AG04450 (cell line): ENCODE measurements around the gene UGP2. TPM values are rescaled to one million over a fixed set of nuclear protein-coding genes. Genes with fewer than 3 reads are reported as not detected.

Experiments
- CTCF ChIA-PET: fragments of 300-600, 350-600 bp; formaldehyde crosslinking; extraction: SDS; loops from one replicate; lab custom pipeline; 2022; ENCODE audit warnings: antibody characterized with exemption, inconsistent platforms; lab: Charles Lee
- POLR2A ChIA-PET: fragments of 350-600 bp; formaldehyde crosslinking; extraction: SDS; loops from one replicate; lab custom pipeline; 2021; ENCODE audit warnings: antibody characterized with exemption, inconsistent platforms; lab: Yijun Ruan, JAX
- DNase-seq: peaks from one replicate; pipeline ENCODE4 v3.0.0-alpha.2; 2011; ENCODE audit warnings: low read depth, low spot score
- H3K27ac ChIP-seq: one replicate; pipeline ENCODE4 v1.5.1; 2012; ENCODE audit warnings: low read depth, low read length, control low read depth
- H3K27me3 ChIP-seq: one replicate; pipeline ENCODE4 v1.6.0; 2012; ENCODE audit warnings: low read length; ENCODE audit not compliant: control insufficient read depth, insufficient read depth
- H3K4me3 ChIP-seq: 2 replicates; pipeline ENCODE4 v1.5.1; 2011; ENCODE audit warnings: mild to moderate bottlenecking, low read depth, low read length, control low read depth
- H3K9me3 ChIP-seq: 2 replicates; pipeline ENCODE4 v1.5.1; 2012; ENCODE audit warnings: low read length; ENCODE audit not compliant: control insufficient read depth, insufficient read depth
- CTCF ChIP-seq: IDR thresholded peaks from 2 replicates; pipeline ENCODE4 v1.5.1; 2011; ENCODE audit warnings: low read depth, low read length, control low read depth, inconsistent platforms
- polyA plus RNA-seq: library from polyadenylated mRNA; depleted of rRNA; stranded (reverse); fragments of >200 nt; gene quantifications from 2 replicates; pipeline ENCODE4 v1.2.3, GENCODE V29; 2011

UGP2 gene
- polyA plus RNA-seq, 1 experiment: 121 TPM

- DNase-seq: no peak
- no peak overlapping the region for H3K27ac ChIP-seq
- ChIA-PET CTCF (no interaction called here), POLR2A (interaction anchor here (2.1 kb wide), 1 partner anchor 24 kb away, joined by 7 read pairs; the partner anchor contains the start of gene UGP2)
- H3K4me3 ChIP-seq: no peak overlapping the region
- no peak for TF ChIP-seq CTCF
- no peaks in the 10 kb centered on the region for H3K9me3 ChIP-seq
- H3K27me3 ChIP-seq: no peaks in the 10 kb centered on the region
Measured at GRCh38 chr2:63818271-63818670, 23.4 kb upstream of the UGP2 start.

- no peak overlapping the region for H3K4me3 ChIP-seq
- TF ChIP-seq CTCF: no peak
- POLR2A ChIA-PET: interaction anchor here (2.1 kb wide), 1 partner anchor 23 kb away, joined by 7 read pairs; the partner anchor contains the start of gene UGP2
- CTCF ChIA-PET: interaction anchor here (2.5 kb wide), 1 partner anchor 120 kb away, joined by 10 read pairs; no protein-coding TSS in a partner anchor
- no peak overlapping the region for H3K27ac ChIP-seq
- H3K27me3 ChIP-seq: no peaks in the 10 kb centered on the region
- DNase-seq: no peak
- H3K9me3 ChIP-seq: no peaks in the 10 kb centered on the region
Measured at GRCh38 chr2:63819256-63819655, 22.4 kb upstream of the UGP2 start.

- Histone ChIP-seq H3K4me3 (no peak overlapping the region), H3K9me3 (no peaks in the 10 kb centered on the region), H3K27me3 (no peaks in the 10 kb centered on the region), H3K27ac (no peak overlapping the region)
- DNase-seq: no peak
- TF ChIP-seq CTCF: no peak
- ChIA-PET POLR2A (interaction anchor here (2.1 kb wide), 1 partner anchor 22 kb away, joined by 7 read pairs; the partner anchor contains the start of gene UGP2), CTCF (interaction anchor here (0.6 to 2.5 kb wide), 3 partner anchors 121 to 668 kb away, joined by 3 to 10 read pairs (median 5); no protein-coding TSS in a partner anchor)
Measured at GRCh38 chr2:63819765-63820717, 21.7 kb upstream of the UGP2 start.

- Histone ChIP-seq H3K4me3 (no peak overlapping the region), H3K9me3 (no peaks in the 10 kb centered on the region), H3K27me3 (no peaks in the 10 kb centered on the region), H3K27ac (no peak overlapping the region)
- ChIA-PET CTCF (interaction anchor here (2.5 kb wide), 1 partner anchor 122 kb away, joined by 10 read pairs; no protein-coding TSS in a partner anchor), POLR2A (no interaction called here)
- no peak for DNase-seq
- no peak for TF ChIP-seq CTCF
Measured at GRCh38 chr2:63820969-63821368, 20.7 kb upstream of the UGP2 start.
